ENCODE measurements around the gene TFDP3. TPM values are rescaled to one million over a fixed set of nuclear protein-coding genes. Genes with fewer than 3 reads are reported as not detected.

The TFDP3 gene
- polyA plus RNA-seq, 3 donors = not detected

- intact Hi-C loops (cut with micrococcal nuclease) = no loop called here
- Histone ChIP-seq H3K4me3 (replicated peaks in 1 of 3; ENCODE audit: low read depth in 2 of 3, low read length in 3 of 3) (no peak overlapping the region), H3K27me3 (ENCODE audit: control insufficient read depth in 2 of 2, insufficient read depth in 2 of 2, low read length in 2 of 2) (no peaks in the 10 kb centered on the region), H3K27ac (ENCODE audit: low read depth in 1 of 2, low read length in 2 of 2) (no peak overlapping the region), H3K4me2 (replicated peaks; ENCODE audit: extremely low read depth, low read length, poor library complexity, severe bottlenecking) (no peak overlapping the region), H3K36me3 (replicated peaks in 1 of 2; ENCODE audit: control insufficient read depth in 1 of 2, insufficient read depth in 2 of 2, low read length in 2 of 2) (no peaks in the 10 kb centered on the region), H4K20me1 (ENCODE audit: insufficient read depth, low read length) (no peaks in the 10 kb centered on the region), H3K4me1 (ENCODE audit: control insufficient read depth in 1 of 2, insufficient read depth in 2 of 2, low read length in 2 of 2) (no peaks in the 10 kb centered on the region), H3K9ac (ENCODE audit: insufficient read depth, low read length, poor library complexity, severe bottlenecking) (no peak overlapping the region), H2AFZ (ENCODE audit: insufficient read depth, low read depth, low read length, poor library complexity, severe bottlenecking) (no peak overlapping the region), H3K79me2 (ENCODE audit: insufficient read depth, low read length) (no peaks in the 10 kb centered on the region), H3K9me3 (replicated peaks in 1 of 2; ENCODE audit: control insufficient read depth in 1 of 2, insufficient read depth in 1 of 2, low read length in 2 of 2) (peaks cover 11 to 26% of the 10 kb centered on the region in 2 donors)
- Mint-ChIP-seq H3K4me1 (no peaks in the 10 kb centered on the region), H3K9me3 (peaks cover 0 to 22% (median 15%) of the 10 kb centered on the region in 7 donors), H3K27me3 (ENCODE audit: low read depth in 3 of 3) (peaks cover 0 to 3% (median 0%) of the 10 kb centered on the region in 3 donors), H3K4me3 (no peak overlapping the region), H3K36me3 (no peaks in the 10 kb centered on the region), H3K27ac (no peak overlapping the region)
- no peak for DNase-seq
- WGBS (ENCODE audit: insufficient coverage) = no CpG with 5 or more reads among the region's 2 CpGs
- TF ChIP-seq, protein P1, sequence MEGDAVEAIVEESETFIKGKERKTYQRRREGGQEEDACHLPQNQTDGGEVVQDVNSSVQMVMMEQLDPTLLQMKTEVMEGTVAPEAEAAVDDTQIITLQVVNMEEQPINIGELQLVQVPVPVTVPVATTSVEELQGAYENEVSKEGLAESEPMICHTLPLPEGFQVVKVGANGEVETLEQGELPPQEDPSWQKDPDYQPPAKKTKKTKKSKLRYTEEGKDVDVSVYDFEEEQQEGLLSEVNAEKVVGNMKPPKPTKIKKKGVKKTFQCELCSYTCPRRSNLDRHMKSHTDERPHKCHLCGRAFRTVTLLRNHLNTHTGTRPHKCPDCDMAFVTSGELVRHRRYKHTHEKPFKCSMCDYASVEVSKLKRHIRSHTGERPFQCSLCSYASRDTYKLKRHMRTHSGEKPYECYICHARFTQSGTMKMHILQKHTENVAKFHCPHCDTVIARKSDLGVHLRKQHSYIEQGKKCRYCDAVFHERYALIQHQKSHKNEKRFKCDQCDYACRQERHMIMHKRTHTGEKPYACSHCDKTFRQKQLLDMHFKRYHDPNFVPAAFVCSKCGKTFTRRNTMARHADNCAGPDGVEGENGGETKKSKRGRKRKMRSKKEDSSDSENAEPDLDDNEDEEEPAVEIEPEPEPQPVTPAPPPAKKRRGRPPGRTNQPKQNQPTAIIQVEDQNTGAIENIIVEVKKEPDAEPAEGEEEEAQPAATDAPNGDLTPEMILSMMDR (IDR thresholded peaks at IDR 0.05) = no peak
These were observed 30.0 kb upstream of the TFDP3 start for GRCh38 chrX:133248177-133248576.

DNA sequence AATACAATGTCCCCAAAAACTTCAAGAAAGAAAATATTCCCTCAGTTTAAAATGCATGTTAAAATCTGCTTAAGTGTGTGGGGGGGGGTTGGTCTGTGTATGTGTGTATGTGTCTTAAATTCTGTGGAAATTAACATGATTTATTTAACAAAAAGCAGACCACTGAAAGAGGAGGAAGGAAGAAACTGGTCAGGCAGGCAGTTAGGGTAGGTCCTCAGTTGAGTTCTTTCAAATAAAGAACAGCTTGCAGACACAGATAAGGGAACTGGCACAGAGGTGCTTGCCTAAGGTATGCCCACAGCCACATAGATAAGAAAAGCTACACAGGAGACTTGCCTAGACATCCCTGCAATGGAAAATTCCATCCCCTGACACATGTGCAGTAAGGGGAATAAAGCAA, 28.8 kb upstream of the TFDP3 start:
- Histone ChIP-seq H4K20me1 (ENCODE audit: insufficient read depth, low read length) (no peaks in the 10 kb centered on the region), H2AFZ (ENCODE audit: insufficient read depth, low read depth, low read length, poor library complexity, severe bottlenecking) (no peak overlapping the region), H3K36me3 (replicated peaks in 1 of 2; ENCODE audit: control insufficient read depth in 1 of 2, insufficient read depth in 2 of 2, low read length in 2 of 2) (no peaks in the 10 kb centered on the region), H3K4me1 (ENCODE audit: control insufficient read depth in 1 of 2, insufficient read depth in 2 of 2, low read length in 2 of 2) (no peaks in the 10 kb centered on the region), H3K27ac (ENCODE audit: low read depth in 1 of 2, low read length in 2 of 2) (no peak overlapping the region), H3K4me3 (replicated peaks in 1 of 3; ENCODE audit: low read depth in 2 of 3, low read length in 3 of 3) (no peak overlapping the region), H3K27me3 (ENCODE audit: control insufficient read depth in 2 of 2, insufficient read depth in 2 of 2, low read length in 2 of 2) (no peaks in the 10 kb centered on the region), H3K9ac (ENCODE audit: insufficient read depth, low read length, poor library complexity, severe bottlenecking) (no peak overlapping the region), H3K4me2 (replicated peaks; ENCODE audit: extremely low read depth, low read length, poor library complexity, severe bottlenecking) (no peak overlapping the region), H3K9me3 (replicated peaks in 1 of 2; ENCODE audit: control insufficient read depth in 1 of 2, insufficient read depth in 1 of 2, low read length in 2 of 2) (peaks cover 11 to 26% of the 10 kb centered on the region in 2 donors), H3K79me2 (ENCODE audit: insufficient read depth, low read length) (no peaks in the 10 kb centered on the region)
- H3K27me3 Mint-ChIP-seq (ENCODE audit: low read depth in 3 of 3) = peaks cover 0 to 1% (median 0%) of the 10 kb centered on the region in 3 donors
- H3K36me3 Mint-ChIP-seq = no peaks in the 10 kb centered on the region
- no peaks in the 10 kb centered on the region for H3K4me1 Mint-ChIP-seq
- TF ChIP-seq, protein P1 (IDR thresholded peaks at IDR 0.05) = no peak
- no peak overlapping the region for H3K4me3 Mint-ChIP-seq
- H3K27ac Mint-ChIP-seq = no peak overlapping the region
- H3K9me3 Mint-ChIP-seq = peaks cover 0 to 24% (median 15%) of the 10 kb centered on the region in 7 donors
- intact Hi-C loops (cut with micrococcal nuclease) = no loop called here
- DNase-seq = no peak

All from CD14-positive monocyte (primary cell).